Measurements from ENCODE around the gene UVRAG.

UVRAG gene

GRCh38 chr11:75888416-75888815, 73.4 kb downstream of the UVRAG start:
- DNase-seq, result no peak

- DNase-seq, result no peak
Observed at GRCh38 chr11:75891947-75892739, 77.1 kb downstream of the UVRAG start.

DNA sequence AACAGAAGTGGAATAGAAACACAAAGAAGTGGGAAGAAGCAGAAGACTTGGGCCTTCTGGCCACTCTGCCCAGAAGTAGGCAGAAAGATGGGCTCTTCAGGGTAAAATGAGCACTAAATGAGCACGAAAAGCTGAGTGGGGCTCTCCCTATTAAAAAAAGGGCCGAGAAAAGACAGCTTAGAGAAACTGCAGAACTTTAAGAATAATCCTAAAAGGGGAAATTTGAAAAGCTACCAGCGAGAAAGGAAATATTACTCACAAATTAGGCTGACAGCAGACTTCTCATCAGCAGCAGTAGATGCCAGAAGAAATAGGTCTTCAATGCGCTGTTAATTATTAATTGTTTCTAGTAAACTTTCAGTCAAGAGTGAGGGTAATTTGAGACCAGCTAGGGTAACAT, 78.2 kb downstream of the UVRAG start:
- no peak for DNase-seq

DNA sequence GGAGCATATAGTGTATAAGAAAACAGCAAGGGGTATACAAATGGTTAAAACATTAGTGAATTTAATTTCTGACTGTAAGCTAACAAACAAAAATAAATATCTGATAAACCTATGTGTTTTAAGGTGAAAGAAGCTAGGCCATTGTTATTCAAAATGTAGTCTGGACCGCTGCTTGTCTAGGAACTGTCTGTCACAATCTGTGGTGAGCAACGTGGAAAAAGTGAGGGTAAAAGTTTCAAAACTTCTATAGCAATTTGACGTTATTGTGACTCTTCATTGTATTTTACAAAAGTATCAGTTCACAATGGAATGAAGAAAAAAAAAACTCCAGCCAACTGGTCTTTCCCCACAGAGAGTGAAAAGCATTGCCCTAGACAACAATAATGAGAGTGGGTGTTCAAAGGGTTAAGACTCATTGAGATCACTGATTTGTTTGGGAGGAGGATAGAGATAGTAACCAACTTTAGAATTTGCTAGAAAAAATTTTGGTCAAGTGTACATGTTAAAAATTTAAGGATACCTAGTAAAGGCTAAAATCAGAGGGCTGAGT, 79.1 kb downstream of the UVRAG start:
- no peak for DNase-seq

DNA sequence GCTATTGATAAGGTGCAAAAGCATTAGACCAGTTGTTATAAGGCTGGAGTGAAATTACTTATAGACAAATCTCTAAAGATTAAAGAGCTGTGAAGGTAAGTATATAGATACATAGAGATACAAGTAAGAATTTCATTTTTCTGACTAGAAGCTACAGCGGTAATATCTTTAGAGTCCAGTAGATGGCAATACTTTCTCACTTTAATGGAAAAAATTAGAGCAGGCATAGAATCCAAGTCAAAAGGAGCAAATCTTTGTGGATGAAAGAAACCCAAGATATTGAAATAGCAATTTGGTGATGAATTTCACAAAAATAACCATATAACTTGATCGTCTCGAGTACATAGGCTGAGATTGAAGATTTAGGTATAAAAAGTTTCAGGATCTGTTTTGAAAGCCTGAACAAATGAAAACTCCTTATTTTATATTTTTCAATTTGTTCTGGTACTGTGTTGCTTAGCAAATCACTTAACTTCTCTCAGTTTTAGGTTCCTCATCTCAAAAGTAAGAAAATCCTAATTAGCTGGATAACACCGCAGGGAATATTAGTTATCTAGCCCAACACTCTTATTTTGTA, 81.9 kb downstream of the UVRAG start:
- no peak for DNase-seq

DNA sequence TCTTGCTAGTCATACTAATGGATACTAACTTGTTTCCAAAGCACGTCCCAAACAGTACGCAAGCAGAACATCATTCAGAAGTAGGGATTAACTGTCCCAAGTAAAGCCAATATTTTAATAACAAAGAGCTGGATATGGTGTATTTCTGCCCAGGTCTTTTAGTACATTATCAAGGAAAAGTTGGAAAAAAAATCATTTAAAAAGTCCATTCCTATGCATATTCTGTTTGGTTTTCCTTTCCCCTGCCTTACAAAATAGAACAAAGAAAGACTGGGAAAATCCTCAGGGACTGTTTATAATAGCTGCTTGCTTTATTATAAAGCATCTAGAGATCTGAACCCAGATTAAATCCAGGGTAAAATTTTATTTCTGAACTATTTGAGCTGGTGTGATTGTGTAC, 83.9 kb downstream of the UVRAG start:
- DNase-seq, result no peak

GRCh38 chr11:75899806-75900205, 84.8 kb downstream of the UVRAG start:
- no peak for DNase-seq

DNA sequence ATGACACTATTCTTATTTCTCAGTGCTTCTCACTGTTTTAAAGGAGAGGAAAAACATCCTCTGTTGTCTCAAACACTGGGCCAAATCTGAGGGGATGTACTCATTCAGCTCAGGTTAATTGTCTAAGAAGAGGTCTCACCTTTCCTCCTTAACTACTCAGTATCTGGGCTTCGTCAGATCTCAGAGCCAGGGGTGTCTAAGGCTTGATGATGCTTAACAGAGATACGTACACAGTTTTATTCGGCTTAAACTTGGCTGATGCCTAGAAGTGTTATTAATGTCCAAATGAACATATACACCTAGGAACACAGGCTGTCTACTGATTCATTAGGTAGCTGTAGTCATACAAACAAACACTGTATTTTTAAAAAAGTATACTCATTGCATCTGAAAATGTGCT, 85.8 kb downstream of the UVRAG start:
- no peak for DNase-seq

- DNase-seq, result no peak
Observed at GRCh38 chr11:75902631-75903030, 87.6 kb downstream of the UVRAG start.

DNA sequence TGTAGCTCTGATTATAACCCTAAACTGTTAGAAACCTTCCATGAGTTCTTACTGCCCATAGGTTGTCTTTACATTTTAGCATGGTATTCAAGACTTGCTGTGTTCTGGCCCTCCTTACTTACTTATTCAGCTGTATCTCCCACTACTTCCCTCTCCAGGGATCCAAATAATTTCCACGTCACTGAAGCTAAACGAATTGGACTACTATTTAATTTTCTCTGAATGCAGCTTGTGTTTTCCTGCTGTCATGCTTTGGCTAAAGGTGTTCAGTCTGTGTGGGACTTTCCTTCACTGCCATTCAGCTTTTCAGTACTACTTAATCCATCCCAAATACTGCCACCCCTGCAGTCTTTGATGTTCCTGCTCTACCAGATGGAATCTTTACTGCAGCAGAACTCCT, 88.3 kb downstream of the UVRAG start:
- no peak for DNase-seq

DNA sequence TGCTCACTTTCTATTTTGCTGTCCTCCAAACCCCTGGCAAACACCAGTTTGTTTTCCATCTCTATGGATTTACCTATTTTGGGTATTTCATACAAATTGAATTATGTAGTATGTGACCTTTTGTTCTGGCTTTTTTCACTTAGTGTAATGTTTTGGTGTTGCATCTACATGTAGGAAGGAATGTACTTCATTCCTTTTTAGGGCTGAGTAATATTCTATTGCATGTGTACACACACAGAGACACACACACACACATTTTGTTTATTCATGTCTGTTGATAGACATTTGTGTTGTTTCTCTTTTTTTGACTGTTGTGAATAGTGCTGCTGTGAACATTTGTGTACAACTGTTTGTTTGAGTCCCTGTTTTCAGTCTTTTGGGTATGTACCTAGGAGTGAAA, 90.4 kb downstream of the UVRAG start:
- no peak for DNase-seq

- no peak for DNase-seq
Observed at GRCh38 chr11:75907906-75908527, 93.0 kb downstream of the UVRAG start.

DNA sequence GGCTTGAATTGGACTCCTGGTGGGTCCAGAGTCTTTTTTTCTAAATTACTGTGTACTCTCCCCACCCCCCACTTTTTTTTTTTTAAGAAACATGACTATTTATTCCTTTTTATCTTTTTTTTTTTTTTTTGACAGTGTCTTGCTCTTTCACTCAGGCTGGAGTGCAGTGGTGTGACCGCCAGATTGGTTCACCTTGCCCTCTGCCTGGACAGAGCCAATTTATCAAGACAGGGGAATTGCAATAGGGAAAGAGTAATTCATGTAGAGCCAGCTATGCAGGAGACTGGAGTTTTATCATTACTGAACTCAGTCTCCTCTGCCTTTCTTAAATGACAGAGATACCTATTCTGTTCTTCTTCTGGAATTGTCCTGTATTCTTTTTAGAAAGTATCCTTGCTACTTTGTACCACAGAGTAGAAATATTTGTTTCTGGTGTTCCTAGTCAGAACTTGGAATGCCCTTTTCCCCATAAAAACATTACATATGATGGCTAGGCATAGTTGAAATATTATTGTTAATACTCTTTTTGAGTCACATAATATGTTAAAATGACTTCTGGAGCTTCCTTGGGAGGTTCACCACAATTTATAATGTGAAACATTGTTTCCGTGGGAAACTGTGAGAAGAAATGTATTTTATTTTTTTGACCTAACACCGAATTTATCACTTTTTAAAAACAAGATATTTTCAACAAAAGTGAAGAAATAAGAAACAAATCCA, 95.6 kb downstream of the UVRAG start:
- no peak for DNase-seq

- no peak for DNase-seq
Observed at GRCh38 chr11:75911459-75911858, 96.4 kb downstream of the UVRAG start.

GRCh38 chr11:75913984-75914383, 99.0 kb downstream of the UVRAG start:
- no peak for DNase-seq

DNA sequence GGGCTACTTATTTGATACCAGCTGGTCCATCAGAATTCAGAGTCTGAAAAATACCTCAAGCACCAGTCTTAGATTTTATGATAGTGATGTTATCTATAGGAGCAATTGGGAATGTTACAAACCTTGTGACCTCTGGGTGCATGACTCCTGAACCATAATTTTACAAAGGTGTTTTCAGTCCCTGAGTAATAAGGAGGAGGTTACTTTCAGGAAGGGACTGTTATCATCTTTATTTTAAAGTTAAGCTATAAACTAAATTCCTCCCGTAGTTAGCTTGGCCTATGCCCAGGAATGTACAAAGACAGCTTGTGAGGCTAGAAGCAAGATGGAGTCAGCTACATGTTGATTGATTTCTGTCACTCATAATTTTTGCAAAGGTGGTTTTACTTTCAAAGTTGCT, 101.9 kb downstream of the UVRAG start:
- DNase-seq, result no peak

DNA sequence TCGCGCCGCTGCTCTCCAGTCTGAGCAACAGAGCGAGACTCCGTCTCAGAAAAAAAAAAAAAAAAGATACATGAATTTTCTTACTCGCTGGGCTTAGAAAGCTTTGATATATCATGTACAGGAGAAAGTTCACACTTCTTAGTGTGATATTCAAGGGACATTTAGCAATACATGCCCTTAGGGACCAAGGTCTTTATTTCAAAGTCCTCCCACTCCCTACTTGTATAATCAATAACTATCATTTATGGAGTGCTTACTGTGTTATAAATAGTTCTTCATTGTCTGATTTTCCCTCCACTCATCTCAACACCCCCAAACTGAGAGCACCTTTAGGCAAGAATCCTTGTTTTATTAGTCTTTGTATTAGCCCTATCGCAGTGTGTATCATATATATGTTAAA, 103.3 kb downstream of the UVRAG start:
- DNase-seq, result no peak

- no peak for DNase-seq
Observed at GRCh38 chr11:75919525-75919924, 104.5 kb downstream of the UVRAG start.

GRCh38 chr11:75920848-75921247, 105.8 kb downstream of the UVRAG start:
- no peak for DNase-seq

DNA sequence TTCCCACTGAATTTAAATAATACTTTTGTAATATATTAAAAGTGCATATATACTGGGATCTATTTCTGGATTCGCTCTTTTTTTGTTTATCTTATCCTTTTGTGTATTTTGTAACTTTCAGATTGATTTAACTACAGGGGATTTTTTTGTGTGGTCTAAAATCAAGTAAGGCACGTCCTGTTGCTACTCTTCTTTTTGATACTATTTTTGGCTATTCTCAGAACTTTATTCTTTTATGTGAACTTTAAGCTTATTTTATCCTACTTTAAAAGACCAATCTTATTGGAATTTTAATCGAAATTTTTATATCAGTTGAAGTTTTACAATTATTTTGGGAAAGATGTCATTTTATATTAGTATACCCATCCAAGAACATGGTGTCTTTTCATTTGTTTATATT, 106.8 kb downstream of the UVRAG start:
- no peak for DNase-seq

- DNase-seq, result no peak
Observed at GRCh38 chr11:75924966-75925784, 110.2 kb downstream of the UVRAG start.

DNA sequence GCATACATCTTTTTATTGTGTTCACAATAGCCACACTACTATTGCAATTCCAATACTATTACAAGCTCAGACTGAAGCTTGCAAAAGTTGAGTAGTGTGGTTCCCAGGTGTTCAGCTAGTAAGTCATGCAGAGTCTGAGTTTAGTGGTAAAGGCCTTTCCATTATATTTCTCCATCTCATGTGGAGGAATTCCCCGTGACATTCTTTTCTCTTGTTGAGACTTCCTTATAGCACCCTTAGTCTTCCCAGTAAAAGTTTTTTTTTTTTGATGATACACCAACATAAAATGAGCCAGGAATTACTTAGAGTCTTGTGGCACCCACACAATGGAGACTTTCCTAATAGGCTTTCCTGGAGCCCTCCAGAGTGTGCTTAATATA, 110.8 kb downstream of the UVRAG start:
- no peak for DNase-seq

DNA sequence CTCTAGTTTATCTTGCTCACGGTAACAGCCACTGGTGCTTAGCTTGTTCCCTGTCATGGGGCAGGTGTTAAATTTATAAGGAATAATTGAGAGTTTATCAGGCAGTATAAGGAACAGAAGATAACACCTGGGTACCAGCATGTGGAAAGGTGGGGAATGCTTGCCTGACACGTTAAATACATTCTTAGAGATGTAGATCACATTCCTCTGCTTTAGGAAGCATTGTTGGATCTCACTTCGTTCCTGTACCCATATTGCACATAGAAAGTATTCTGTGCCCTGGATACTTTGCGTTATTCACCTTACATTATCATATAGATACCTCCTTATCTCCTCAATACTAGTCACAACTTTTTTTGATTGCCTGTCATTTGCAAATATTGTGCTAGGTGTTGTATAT, 114.7 kb downstream of the UVRAG start:
- DNase-seq, result no peak
